ENCODE results near the gene HOPX. TPM values are rescaled to one million over a fixed set of nuclear protein-coding genes. Genes with fewer than 3 reads are reported as not detected.

The HOPX gene
- total RNA-seq, 1 donor from 2014 or later, result 0.96 TPM

GRCh38 chr4:56653461-56654237, 27.4 kb downstream of the HOPX start:
- Histone ChIP-seq H3K36me3 (ENCODE audit: control insufficient read depth, insufficient read depth, low read length) (no peaks in the 10 kb centered on the region), H3K4me3 (ENCODE audit: low read depth, low read length) (no peak overlapping the region), H3K27me3 (ENCODE audit: control insufficient read depth, insufficient read depth, low read length) (peaks cover 13% of the 10 kb centered on the region)
- no peak for DNase-seq (ENCODE audit: low read depth)
- no peak for TF ChIP-seq CTCF (IDR thresholded peaks at IDR 0.05; ENCODE audit: insufficient read depth, low read length, poor library complexity, severe bottlenecking)

- Histone ChIP-seq H3K36me3 (ENCODE audit: control insufficient read depth, insufficient read depth, low read length) (no peaks in the 10 kb centered on the region), H3K27me3 (ENCODE audit: control insufficient read depth, insufficient read depth, low read length) (peaks cover 12% of the 10 kb centered on the region), H3K4me3 (ENCODE audit: low read depth, low read length) (no peak overlapping the region)
- no peak for DNase-seq (ENCODE audit: low read depth)
- no peak for TF ChIP-seq CTCF (IDR thresholded peaks at IDR 0.05; ENCODE audit: insufficient read depth, low read length, poor library complexity, severe bottlenecking)
These were observed 28.9 kb downstream of the HOPX start for GRCh38 chr4:56652196-56652595.

- H3K27me3 ChIP-seq (ENCODE audit: control insufficient read depth, insufficient read depth, low read length), result peaks cover 5% of the 10 kb centered on the region
- TF ChIP-seq CTCF (IDR thresholded peaks at IDR 0.05; ENCODE audit: insufficient read depth, low read length, poor library complexity, severe bottlenecking), result no peak
- H3K36me3 ChIP-seq (ENCODE audit: control insufficient read depth, insufficient read depth, low read length), result no peaks in the 10 kb centered on the region
- no peak for DNase-seq (ENCODE audit: low read depth)
- H3K4me3 ChIP-seq (ENCODE audit: low read depth, low read length), result no peak overlapping the region
These were observed 30.1 kb downstream of the HOPX start for GRCh38 chr4:56651056-56651350.

GRCh38 chr4:56650262-56651055, 30.6 kb downstream of the HOPX start:
- DNase-seq (ENCODE audit: low read depth), result no peak
- no peak for TF ChIP-seq CTCF (IDR thresholded peaks at IDR 0.05; ENCODE audit: insufficient read depth, low read length, poor library complexity, severe bottlenecking)
- Histone ChIP-seq H3K27me3 (ENCODE audit: control insufficient read depth, insufficient read depth, low read length) (peaks cover 1% of the 10 kb centered on the region), H3K36me3 (ENCODE audit: control insufficient read depth, insufficient read depth, low read length) (no peaks in the 10 kb centered on the region), H3K4me3 (ENCODE audit: low read depth, low read length) (no peak overlapping the region)

GRCh38 chr4:56649445-56650261, 31.4 kb downstream of the HOPX start:
- Histone ChIP-seq H3K36me3 (ENCODE audit: control insufficient read depth, insufficient read depth, low read length) (no peaks in the 10 kb centered on the region), H3K27me3 (ENCODE audit: control insufficient read depth, insufficient read depth, low read length) (no peaks in the 10 kb centered on the region), H3K4me3 (ENCODE audit: low read depth, low read length) (no peak overlapping the region)
- TF ChIP-seq CTCF (IDR thresholded peaks at IDR 0.05; ENCODE audit: insufficient read depth, low read length, poor library complexity, severe bottlenecking), result no peak
- DNase-seq (ENCODE audit: low read depth), result no peak

Data from kidney epithelial cell (primary cell).